ENCODE results near the gene DNM3. TPM values are rescaled to one million over a fixed set of nuclear protein-coding genes. Genes with fewer than 3 reads are reported as not detected.

The DNM3 gene
- polyA plus RNA-seq, 1 of the 3 experiments (the other 2 are of a cell fraction) = 0.43 TPM

- no peaks in the 10 kb centered on the region for H3K9me3 ChIP-seq
- peak overlapping the region; percentile 60 for H2AFZ ChIP-seq (ENCODE audit: low read depth)
- H3K4me2 ChIP-seq = peak overlapping the region; percentile 70; the same call in 1 of the 2 replicates
- 94% methylated on average over 1 of the region's 1 CpG for WGBS (ENCODE audit: low lambda C conversion rate)
- H3K36me3 ChIP-seq (replicated peaks in 1 of 2; ENCODE audit: control insufficient read depth in 1 of 2, insufficient read depth in 2 of 2, low read length in 1 of 2) = peaks cover 12 to 19% of the 10 kb centered on the region in 2 experiments
- TF ChIP-seq CTCF (IDR thresholded peaks at IDR 0.05) = no peak
- TF ChIP-seq PBX3 (IDR thresholded peaks at IDR 0.05) = no peak
- TF ChIP-seq ELF1 (IDR thresholded peaks at IDR 0.05) = no peak
- no peak for TF ChIP-seq JUND (IDR thresholded peaks at IDR 0.05)
- no peak for TF ChIP-seq MEF2A (IDR thresholded peaks at IDR 0.05; ENCODE audit: borderline replicate concordance, low read depth)
- TF ChIP-seq NRF1 (IDR thresholded peaks at IDR 0.05; ENCODE audit: low read depth, low read length) = no peak
- TF ChIP-seq SIN3A (IDR thresholded peaks at IDR 0.05; ENCODE audit: borderline replicate concordance, low read depth, low read length) = no peak
- no peak for TF ChIP-seq FOXJ3 (CRISPR knock-in tag; IDR thresholded peaks at IDR 0.05)
- TF ChIP-seq GABPA (IDR thresholded peaks at IDR 0.05; ENCODE audit: low read depth) = no peak
- no peak for TF ChIP-seq GATA2 (CRISPR knock-in tag; IDR thresholded peaks at IDR 0.05)
- no peak for TF ChIP-seq USF1 (IDR thresholded peaks at IDR 0.05; ENCODE audit: borderline replicate concordance, low read depth)
- no peak for TF ChIP-seq RFX5 (IDR thresholded peaks at IDR 0.05; ENCODE audit: low read length)
- TF ChIP-seq TEAD4 (IDR thresholded peaks at IDR 0.05; ENCODE audit: borderline replicate concordance, insufficient read depth) = no peak
- no peak for TF ChIP-seq POLR2AphosphoS5 (IDR thresholded peaks at IDR 0.05; ENCODE audit: low read depth, low read length)
- no peak for TF ChIP-seq RAD21 (IDR thresholded peaks at IDR 0.05; ENCODE audit: low read length)
- no peak for TF ChIP-seq RXRA (IDR thresholded peaks at IDR 0.05; ENCODE audit: borderline replicate concordance, low read depth)
- TF ChIP-seq USF2 (IDR thresholded peaks at IDR 0.05; ENCODE audit: borderline replicate concordance, low read depth, low read length) = no peak
- TF ChIP-seq MAX (IDR thresholded peaks at IDR 0.05; ENCODE audit: low read depth) = no peak
- H3K4me1 ChIP-seq (ENCODE audit: control insufficient read depth in 1 of 2, insufficient read depth in 2 of 2, low read depth in 1 of 2, low read length in 1 of 2) = peaks cover 20 to 38% of the 10 kb centered on the region in 2 experiments; a peak in 3 of 4 replicates
- H3K27ac ChIP-seq (ENCODE audit: low read depth in 2 of 2, low read length in 1 of 2) = peak overlapping the region; percentile 97 to 99
- DNase-seq = no peak
- H3K79me2 ChIP-seq (ENCODE audit: insufficient read depth) = peaks cover 32% of the 10 kb centered on the region
- peaks cover 48% of the 10 kb centered on the region for H3F3A ChIP-seq (replicated peaks; ENCODE audit: insufficient read depth)
- no peak overlapping the region; a peak in 1 of 4 replicates for H3K4me3 ChIP-seq (ENCODE audit: low read depth in 2 of 2, low read length in 1 of 2)
- no peaks in the 10 kb centered on the region for H3K9me2 ChIP-seq
- ChIA-PET POLR2A (no interaction called here), CTCF (interaction anchor here (2.0 kb wide), 1 partner anchor 253 kb away, joined by 8 read pairs; no protein-coding TSS in a partner anchor)
- H4K20me1 ChIP-seq (ENCODE audit: insufficient read depth) = no peaks in the 10 kb centered on the region
- peak overlapping the region; percentile 85 for H3K9ac ChIP-seq
- H3K27me3 ChIP-seq (ENCODE audit: insufficient read depth) = no peaks in the 10 kb centered on the region
Observed at GRCh38 chr1:172146141-172146850, 305.0 kb downstream of the DNM3 start.
